ENCODE results near the gene EFR3B.

EFR3B gene

GRCh38 chr2:25078170-25079049, 36.5 kb downstream of the EFR3B start (continued):
- TF ChIP-seq, protein P1, sequence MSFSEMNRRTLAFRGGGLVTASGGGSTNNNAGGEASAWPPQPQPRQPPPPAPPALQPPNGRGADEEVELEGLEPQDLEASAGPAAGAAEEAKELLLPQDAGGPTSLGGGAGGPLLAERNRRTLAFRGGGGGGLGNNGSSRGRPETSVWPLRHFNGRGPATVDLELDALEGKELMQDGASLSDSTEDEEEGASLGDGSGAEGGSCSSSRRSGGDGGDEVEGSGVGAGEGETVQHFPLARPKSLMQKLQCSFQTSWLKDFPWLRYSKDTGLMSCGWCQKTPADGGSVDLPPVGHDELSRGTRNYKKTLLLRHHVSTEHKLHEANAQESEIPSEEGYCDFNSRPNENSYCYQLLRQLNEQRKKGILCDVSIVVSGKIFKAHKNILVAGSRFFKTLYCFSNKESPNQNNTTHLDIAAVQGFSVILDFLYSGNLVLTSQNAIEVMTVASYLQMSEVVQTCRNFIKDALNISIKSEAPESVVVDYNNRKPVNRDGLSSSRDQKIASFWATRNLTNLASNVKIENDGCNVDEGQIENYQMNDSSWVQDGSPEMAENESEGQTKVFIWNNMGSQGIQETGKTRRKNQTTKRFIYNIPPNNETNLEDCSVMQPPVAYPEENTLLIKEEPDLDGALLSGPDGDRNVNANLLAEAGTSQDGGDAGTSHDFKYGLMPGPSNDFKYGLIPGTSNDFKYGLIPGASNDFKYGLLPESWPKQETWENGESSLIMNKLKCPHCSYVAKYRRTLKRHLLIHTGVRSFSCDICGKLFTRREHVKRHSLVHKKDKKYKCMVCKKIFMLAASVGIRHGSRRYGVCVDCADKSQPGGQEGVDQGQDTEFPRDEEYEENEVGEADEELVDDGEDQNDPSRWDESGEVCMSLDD (tag by site-specific recombination; IDR thresholded peaks at IDR 0.05) = no peak
- TF ChIP-seq, protein P2, sequence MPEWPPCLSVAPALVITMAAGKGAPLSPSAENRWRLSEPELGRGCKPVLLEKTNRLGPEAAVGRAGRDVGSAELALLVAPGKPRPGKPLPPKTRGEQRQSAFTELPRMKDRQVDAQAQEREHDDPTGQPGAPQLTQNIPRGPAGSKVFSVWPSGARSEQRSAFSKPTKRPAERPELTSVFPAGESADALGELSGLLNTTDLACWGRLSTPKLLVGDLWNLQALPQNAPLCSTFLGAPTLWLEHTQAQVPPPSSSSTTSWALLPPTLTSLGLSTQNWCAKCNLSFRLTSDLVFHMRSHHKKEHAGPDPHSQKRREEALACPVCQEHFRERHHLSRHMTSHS (tag by site-specific recombination; IDR thresholded peaks at IDR 0.05) = no peak
- TF ChIP-seq KLF8 (tag by site-specific recombination; IDR thresholded peaks at IDR 0.05) = peak; percentile 84
- TF ChIP-seq ZNF518A (tag by site-specific recombination; conservative IDR thresholded peaks at IDR 0.05; ENCODE audit: low read depth) = no peak
- TF ChIP-seq ZEB2 (tag by site-specific recombination; IDR thresholded peaks at IDR 0.05) = peak; percentile 80
- TF ChIP-seq, protein P3, sequence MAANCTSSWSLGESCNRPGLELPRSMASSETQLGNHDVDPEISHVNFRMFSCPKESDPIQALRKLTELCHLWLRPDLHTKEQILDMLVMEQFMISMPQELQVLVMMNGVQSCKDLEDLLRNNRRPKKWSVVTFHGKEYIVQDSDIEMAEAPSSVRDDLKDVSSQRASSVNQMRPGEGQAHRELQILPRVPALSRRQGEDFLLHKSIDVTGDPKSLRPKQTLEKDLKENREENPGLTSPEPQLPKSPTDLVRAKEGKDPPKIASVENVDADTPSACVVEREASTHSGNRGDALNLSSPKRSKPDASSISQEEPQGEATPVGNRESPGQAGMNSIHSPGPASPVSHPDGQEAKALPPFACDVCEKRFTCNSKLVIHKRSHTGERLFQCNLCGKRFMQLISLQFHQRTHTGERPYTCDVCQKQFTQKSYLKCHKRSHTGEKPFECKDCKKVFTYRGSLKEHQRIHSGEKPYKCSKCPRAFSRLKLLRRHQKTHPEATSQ (tag by site-specific recombination; IDR thresholded peaks at IDR 0.05) = 0 out of 2 replicates have a peak, but pooled peaks have one; percentile 32
- TF ChIP-seq ZBTB6 (tag by site-specific recombination; IDR thresholded peaks at IDR 0.05) = no peak
- TF ChIP-seq MZF1 (tag by site-specific recombination; IDR thresholded peaks at IDR 0.05; ENCODE audit: borderline replicate concordance) = no peak
- peak; percentile 68 for TF ChIP-seq ZBTB21 (tag by site-specific recombination; IDR thresholded peaks at IDR 0.05)
- peak; percentile 94 for TF ChIP-seq ZNF366 (tag by site-specific recombination; conservative IDR thresholded peaks at IDR 0.05)
- TF ChIP-seq BCL11A (tag by site-specific recombination; IDR thresholded peaks at IDR 0.05; ENCODE audit: low read depth) = peak; percentile 96
- no peak for TF ChIP-seq HOXD13 (CRISPR knock-in tag; IDR thresholded peaks at IDR 0.05; ENCODE audit: borderline replicate concordance)
- TF ChIP-seq ZNF214 (tag by site-specific recombination; IDR thresholded peaks at IDR 0.05; ENCODE audit: borderline replicate concordance) = no peak
- no peak for TF ChIP-seq ZNF433 (tag by site-specific recombination; IDR thresholded peaks at IDR 0.05; ENCODE audit: low read depth)
- TF ChIP-seq, protein P4, sequence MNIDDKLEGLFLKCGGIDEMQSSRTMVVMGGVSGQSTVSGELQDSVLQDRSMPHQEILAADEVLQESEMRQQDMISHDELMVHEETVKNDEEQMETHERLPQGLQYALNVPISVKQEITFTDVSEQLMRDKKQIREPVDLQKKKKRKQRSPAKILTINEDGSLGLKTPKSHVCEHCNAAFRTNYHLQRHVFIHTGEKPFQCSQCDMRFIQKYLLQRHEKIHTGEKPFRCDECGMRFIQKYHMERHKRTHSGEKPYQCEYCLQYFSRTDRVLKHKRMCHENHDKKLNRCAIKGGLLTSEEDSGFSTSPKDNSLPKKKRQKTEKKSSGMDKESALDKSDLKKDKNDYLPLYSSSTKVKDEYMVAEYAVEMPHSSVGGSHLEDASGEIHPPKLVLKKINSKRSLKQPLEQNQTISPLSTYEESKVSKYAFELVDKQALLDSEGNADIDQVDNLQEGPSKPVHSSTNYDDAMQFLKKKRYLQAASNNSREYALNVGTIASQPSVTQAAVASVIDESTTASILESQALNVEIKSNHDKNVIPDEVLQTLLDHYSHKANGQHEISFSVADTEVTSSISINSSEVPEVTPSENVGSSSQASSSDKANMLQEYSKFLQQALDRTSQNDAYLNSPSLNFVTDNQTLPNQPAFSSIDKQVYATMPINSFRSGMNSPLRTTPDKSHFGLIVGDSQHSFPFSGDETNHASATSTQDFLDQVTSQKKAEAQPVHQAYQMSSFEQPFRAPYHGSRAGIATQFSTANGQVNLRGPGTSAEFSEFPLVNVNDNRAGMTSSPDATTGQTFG (tag by site-specific recombination; IDR thresholded peaks at IDR 0.05; ENCODE audit: borderline replicate concordance) = no peak
- peak; percentile 26; the same call in 1 of the 2 replicates for TF ChIP-seq ZFHX2 (tag by site-specific recombination; conservative IDR thresholded peaks at IDR 0.05)
- peak; percentile 81 for TF ChIP-seq ZSCAN23 (tag by site-specific recombination; IDR thresholded peaks at IDR 0.05)
- TF ChIP-seq KLF7 (tag by site-specific recombination; IDR thresholded peaks at IDR 0.05; ENCODE audit: borderline replicate concordance) = no peak
- TF ChIP-seq ZNF16 (tag by site-specific recombination; IDR thresholded peaks at IDR 0.05; ENCODE audit: low read depth) = no peak
- no peak for TF ChIP-seq ZNF423 (tag by site-specific recombination; IDR thresholded peaks at IDR 0.05)
- peak; percentile 90 for TF ChIP-seq KLF17 (tag by site-specific recombination; IDR thresholded peaks at IDR 0.05)
- TF ChIP-seq ZNF335 (tag by site-specific recombination; conservative IDR thresholded peaks at IDR 0.05) = peak; percentile 69
- TF ChIP-seq ZNF133 (tag by site-specific recombination; IDR thresholded peaks at IDR 0.05) = no peak
